ENCODE measurements around the gene IL1R1. TPM values are rescaled to one million over a fixed set of nuclear protein-coding genes. Genes with fewer than 3 reads are reported as not detected.

The IL1R1 gene
- polyA plus RNA-seq, 1 experiment, result 102 TPM

- H3K27me3 ChIP-seq (ENCODE audit: control insufficient read depth, insufficient read depth, low read length), result no peaks in the 10 kb centered on the region
- no peaks in the 10 kb centered on the region for H3K9me3 ChIP-seq (ENCODE audit: control insufficient read depth, insufficient read depth, low read length)
- POLR2A ChIA-PET, result interaction anchor here (1.0 kb wide), 1 partner anchor 59 kb away, joined by 3 read pairs; no protein-coding TSS in a partner anchor
- CTCF ChIA-PET, result interaction anchor here (1.0 to 2.7 kb wide), 2 partner anchors 60 to 161 kb away, joined by 5 to 13 read pairs; no protein-coding TSS in a partner anchor
- no peak for DNase-seq (ENCODE audit: low read depth, low spot score)
- H3K4me3 ChIP-seq (ENCODE audit: low read depth, low read length), result no peak overlapping the region
- TF ChIP-seq CTCF (IDR thresholded peaks at IDR 0.05; ENCODE audit: low read depth, low read length), result no peak
- H3K27ac ChIP-seq (ENCODE audit: low read depth, low read length), result no peak overlapping the region
Measured at GRCh38 chr2:102181376-102181775, 38.8 kb downstream of the IL1R1 start.

GRCh38 chr2:102181919-102182635 lies 39.5 kb downstream of the IL1R1 start:
- ChIA-PET POLR2A (interaction anchor here (1.0 kb wide), 1 partner anchor 59 kb away, joined by 3 read pairs; no protein-coding TSS in a partner anchor), CTCF (interaction anchor here (1.0 to 2.7 kb wide), 2 partner anchors 59 to 162 kb away, joined by 5 to 13 read pairs; no protein-coding TSS in a partner anchor)
- no peaks in the 10 kb centered on the region for H3K27me3 ChIP-seq (ENCODE audit: control insufficient read depth, insufficient read depth, low read length)
- no peak for TF ChIP-seq CTCF (IDR thresholded peaks at IDR 0.05; ENCODE audit: low read depth, low read length)
- no peak overlapping the region for H3K27ac ChIP-seq (ENCODE audit: low read depth, low read length)
- H3K9me3 ChIP-seq (ENCODE audit: control insufficient read depth, insufficient read depth, low read length), result no peaks in the 10 kb centered on the region; the same call in 1 of the 2 replicates
- no peak overlapping the region for H3K4me3 ChIP-seq (ENCODE audit: low read depth, low read length)
- DNase-seq (ENCODE audit: low read depth, low spot score), result no peak

- no peaks in the 10 kb centered on the region for H3K27me3 ChIP-seq (ENCODE audit: control insufficient read depth, insufficient read depth, low read length)
- POLR2A ChIA-PET, result no interaction called here
- no peak for TF ChIP-seq CTCF (IDR thresholded peaks at IDR 0.05; ENCODE audit: low read depth, low read length)
- no peak for DNase-seq (ENCODE audit: low read depth, low spot score)
- no peaks in the 10 kb centered on the region; the same call in 1 of the 2 replicates for H3K9me3 ChIP-seq (ENCODE audit: control insufficient read depth, insufficient read depth, low read length)
- CTCF ChIA-PET, result interaction anchor here (3.1 to 4.5 kb wide), 2 partner anchors 56 to 164 kb away, joined by 11 to 32 read pairs; no protein-coding TSS in a partner anchor
- H3K4me3 ChIP-seq (ENCODE audit: low read depth, low read length), result no peak overlapping the region
- H3K27ac ChIP-seq (ENCODE audit: low read depth, low read length), result no peak overlapping the region
Measured at GRCh38 chr2:102184018-102184417, 41.5 kb downstream of the IL1R1 start.

- ChIA-PET POLR2A (no interaction called here), CTCF (interaction anchor here (1.0 to 4.5 kb wide), 3 partner anchors 16 to 165 kb away, joined by 3 to 32 read pairs (median 11); no protein-coding TSS in a partner anchor)
- Histone ChIP-seq H3K27ac (ENCODE audit: low read depth, low read length) (no peak overlapping the region), H3K4me3 (ENCODE audit: low read depth, low read length) (no peak overlapping the region), H3K9me3 (ENCODE audit: control insufficient read depth, insufficient read depth, low read length) (no peaks in the 10 kb centered on the region; the same call in 1 of the 2 replicates), H3K27me3 (ENCODE audit: control insufficient read depth, insufficient read depth, low read length) (no peaks in the 10 kb centered on the region)
- no peak for TF ChIP-seq CTCF (IDR thresholded peaks at IDR 0.05; ENCODE audit: low read depth, low read length)
- DNase-seq (ENCODE audit: low read depth, low spot score), result no peak
Measured at GRCh38 chr2:102184568-102184967, 42.0 kb downstream of the IL1R1 start.

GRCh38 chr2:102185347-102185746 lies 42.8 kb downstream of the IL1R1 start:
- peak; percentile 56 for TF ChIP-seq CTCF (IDR thresholded peaks at IDR 0.05; ENCODE audit: low read depth, low read length)
- no peaks in the 10 kb centered on the region; the same call in 1 of the 2 replicates for H3K9me3 ChIP-seq (ENCODE audit: control insufficient read depth, insufficient read depth, low read length)

More at GRCh38 chr2:102185347-102185746, 42.8 kb downstream of the IL1R1 start:
- DNase-seq (ENCODE audit: low read depth, low spot score), result no peak
- Histone ChIP-seq H3K4me3 (ENCODE audit: low read depth, low read length) (no peak overlapping the region), H3K27ac (ENCODE audit: low read depth, low read length) (no peak overlapping the region), H3K27me3 (ENCODE audit: control insufficient read depth, insufficient read depth, low read length) (no peaks in the 10 kb centered on the region)
- POLR2A ChIA-PET, result no interaction called here
- CTCF ChIA-PET, result interaction anchor here (1.0 to 4.5 kb wide), 4 partner anchors 15 to 165 kb away, joined by 3 to 32 read pairs (median 8); no protein-coding TSS in a partner anchor
